ENCODE results near the gene APOL2.
"Not testable (repeated sequence)": the region's sequence is repeated elsewhere in the genome, so short reads cannot be mapped to it uniquely, and the experiment has no call there.

Gene APOL2

GRCh38 chr22:36192542-36192941, 46.8 kb downstream of the APOL2 start:
- Histone ChIP-seq H3K27me3 (peaks cover 17% of the 10 kb centered on the region), H3K36me3 (no peaks in the 10 kb centered on the region), H3K4me1 (ENCODE audit: control insufficient read depth in 1 of 2, insufficient read depth in 1 of 2, low read depth in 1 of 2, low read length in 1 of 2) (no peaks in the 10 kb centered on the region), H3K4me3 (ENCODE audit: low read depth in 1 of 2, low read length in 1 of 2) (no peak overlapping the region), H3K27ac (no peak overlapping the region), H3K9me3 (no peaks in the 10 kb centered on the region)
- no peak for TF ChIP-seq CTCF (IDR thresholded peaks at IDR 0.05)

- TF ChIP-seq CTCF (IDR thresholded peaks at IDR 0.05): no peak
- H3K9me3 ChIP-seq: no peaks in the 10 kb centered on the region
- no peaks in the 10 kb centered on the region for H3K36me3 ChIP-seq
- H3K4me1 ChIP-seq (ENCODE audit: control insufficient read depth in 1 of 2, insufficient read depth in 1 of 2, low read depth in 1 of 2, low read length in 1 of 2): no peaks in the 10 kb centered on the region
- peaks cover 6% of the 10 kb centered on the region for H3K27me3 ChIP-seq
- H3K4me3 ChIP-seq (ENCODE audit: low read depth in 1 of 2, low read length in 1 of 2): no peak overlapping the region
- H3K27ac ChIP-seq: no peak overlapping the region
Measured at GRCh38 chr22:36191106-36191836, 48.1 kb downstream of the APOL2 start.

- not testable (repeated sequence) for H3K36me3 ChIP-seq; H3K27ac ChIP-seq; H3K4me1 ChIP-seq (ENCODE audit: control insufficient read depth in 1 of 2, insufficient read depth in 1 of 2, low read depth in 1 of 2, low read length in 1 of 2); H3K4me3 ChIP-seq (ENCODE audit: low read depth in 1 of 2, low read length in 1 of 2); H3K9me3 ChIP-seq; H3K27me3 ChIP-seq
Measured at GRCh38 chr22:36187862-36188261, 51.5 kb downstream of the APOL2 start.

DNA sequence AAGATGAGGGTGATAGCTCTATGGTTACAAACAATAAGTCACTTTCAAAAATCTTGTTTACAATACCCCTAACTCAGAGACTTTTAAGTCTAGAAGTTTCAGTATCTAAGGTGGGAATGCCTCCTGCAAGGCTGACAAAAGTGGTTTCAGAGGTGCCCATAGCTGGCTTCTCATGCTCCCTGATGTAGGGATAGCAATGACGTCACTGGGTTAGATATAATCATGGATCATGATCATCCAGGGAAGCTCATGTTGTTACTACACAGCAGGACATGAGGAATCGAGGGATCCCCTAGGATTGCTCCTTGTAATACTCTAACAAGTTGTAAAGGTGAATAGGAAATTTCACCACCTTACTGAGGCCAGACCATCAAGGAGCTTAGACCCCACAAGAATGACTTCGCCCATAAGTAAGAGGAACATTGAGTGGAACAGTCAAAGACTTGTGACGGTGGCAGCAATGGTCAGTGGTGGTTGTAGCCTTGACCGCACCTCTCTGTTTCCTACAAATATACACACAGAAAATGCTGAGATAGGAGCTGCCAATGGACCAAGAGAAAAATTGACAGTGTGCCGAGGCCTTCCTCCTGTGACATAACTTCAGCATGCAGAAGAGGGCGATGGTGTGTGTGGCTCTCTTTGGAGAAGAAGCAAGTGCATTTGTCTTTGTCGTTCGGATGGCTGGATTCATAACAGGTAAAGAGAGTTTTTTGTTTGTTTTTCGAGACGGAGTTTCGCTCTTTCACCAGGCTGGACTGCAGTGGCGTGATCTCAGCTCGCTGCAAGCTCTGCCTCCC, 53.3 kb downstream of the APOL2 start:
- TF ChIP-seq CTCF (IDR thresholded peaks at IDR 0.05): no peak
- no peak overlapping the region for H3K4me3 ChIP-seq (ENCODE audit: low read depth in 1 of 2, low read length in 1 of 2)
- H3K27ac ChIP-seq: no peak overlapping the region
- no peaks in the 10 kb centered on the region for H3K36me3 ChIP-seq
- H3K9me3 ChIP-seq: no peaks in the 10 kb centered on the region
- H3K27me3 ChIP-seq: no peaks in the 10 kb centered on the region
- H3K4me1 ChIP-seq (ENCODE audit: control insufficient read depth in 1 of 2, insufficient read depth in 1 of 2, low read depth in 1 of 2, low read length in 1 of 2): no peaks in the 10 kb centered on the region

DNA sequence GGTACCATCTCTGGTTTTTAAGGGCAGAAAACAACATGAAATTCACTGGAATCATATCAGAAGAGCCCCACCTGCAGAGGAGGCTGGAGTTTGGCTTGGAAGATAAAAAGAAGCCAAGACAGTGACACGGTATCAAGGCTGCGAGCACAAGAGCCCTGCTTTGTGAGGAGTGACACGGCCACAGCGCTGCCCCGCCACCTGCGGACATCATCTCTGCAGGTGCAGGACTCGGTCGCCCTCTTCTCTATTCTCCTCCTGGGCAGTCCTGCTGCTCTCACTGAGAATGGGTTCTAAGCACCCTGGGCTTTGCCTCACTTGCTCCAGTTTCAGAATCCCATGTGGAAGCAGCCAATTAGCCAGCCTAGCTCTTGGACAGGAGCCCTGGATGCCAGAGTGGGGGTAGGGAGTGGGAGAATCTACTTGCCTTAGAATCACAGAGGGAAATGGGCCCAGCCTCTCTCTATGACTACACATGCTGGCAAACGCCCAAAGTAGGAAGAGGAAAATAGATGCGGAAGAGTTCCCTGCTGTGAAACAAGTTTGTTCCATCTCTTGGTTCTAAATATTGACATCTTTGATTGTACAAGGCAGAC, 54.8 kb downstream of the APOL2 start:
- Histone ChIP-seq H3K4me3 (ENCODE audit: low read depth in 1 of 2, low read length in 1 of 2) (no peak overlapping the region), H3K9me3 (no peaks in the 10 kb centered on the region), H3K4me1 (ENCODE audit: control insufficient read depth in 1 of 2, insufficient read depth in 1 of 2, low read depth in 1 of 2, low read length in 1 of 2) (no peaks in the 10 kb centered on the region), H3K27ac (no peak overlapping the region), H3K36me3 (no peaks in the 10 kb centered on the region), H3K27me3 (no peaks in the 10 kb centered on the region)
- TF ChIP-seq CTCF (IDR thresholded peaks at IDR 0.05): no peak

DNA sequence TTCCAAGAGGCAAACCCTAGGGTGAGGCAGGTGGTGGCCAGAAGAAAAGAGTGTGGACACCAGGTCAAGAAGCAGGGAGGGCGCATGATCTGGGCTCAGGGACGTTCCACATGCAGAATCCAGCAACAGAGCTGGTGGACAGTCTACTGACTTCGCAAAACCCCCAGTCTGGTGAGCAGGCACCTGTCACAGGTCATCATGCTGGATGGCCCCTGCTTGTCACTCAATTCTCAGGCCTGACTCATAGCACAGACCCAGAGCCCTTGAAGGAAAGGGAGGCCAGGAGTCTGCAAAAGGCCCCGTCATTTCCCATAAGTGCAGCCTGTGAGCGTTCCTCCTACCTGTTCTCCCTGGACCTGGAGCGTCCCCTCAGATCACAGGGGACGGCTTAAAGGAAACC, 55.9 kb downstream of the APOL2 start:
- Histone ChIP-seq H3K4me3 (ENCODE audit: low read depth in 1 of 2, low read length in 1 of 2) (no peak overlapping the region), H3K4me1 (ENCODE audit: control insufficient read depth in 1 of 2, insufficient read depth in 1 of 2, low read depth in 1 of 2, low read length in 1 of 2) (no peaks in the 10 kb centered on the region), H3K36me3 (no peaks in the 10 kb centered on the region), H3K27ac (no peak overlapping the region), H3K9me3 (no peaks in the 10 kb centered on the region), H3K27me3 (no peaks in the 10 kb centered on the region)
- no peak for TF ChIP-seq CTCF (IDR thresholded peaks at IDR 0.05)

All from neutrophil (primary cell).